GM18520 (cell line): ENCODE data around the gene ZNF771.

ENCODE experiments used
- ATAC-seq: cut with Tn5 transposase; IDR thresholded peaks from one replicate; pipeline ENCODE4 v1.9.1; 2021; ENCODE audit not compliant: unreplicated experiment

ZNF771 gene

DNA sequence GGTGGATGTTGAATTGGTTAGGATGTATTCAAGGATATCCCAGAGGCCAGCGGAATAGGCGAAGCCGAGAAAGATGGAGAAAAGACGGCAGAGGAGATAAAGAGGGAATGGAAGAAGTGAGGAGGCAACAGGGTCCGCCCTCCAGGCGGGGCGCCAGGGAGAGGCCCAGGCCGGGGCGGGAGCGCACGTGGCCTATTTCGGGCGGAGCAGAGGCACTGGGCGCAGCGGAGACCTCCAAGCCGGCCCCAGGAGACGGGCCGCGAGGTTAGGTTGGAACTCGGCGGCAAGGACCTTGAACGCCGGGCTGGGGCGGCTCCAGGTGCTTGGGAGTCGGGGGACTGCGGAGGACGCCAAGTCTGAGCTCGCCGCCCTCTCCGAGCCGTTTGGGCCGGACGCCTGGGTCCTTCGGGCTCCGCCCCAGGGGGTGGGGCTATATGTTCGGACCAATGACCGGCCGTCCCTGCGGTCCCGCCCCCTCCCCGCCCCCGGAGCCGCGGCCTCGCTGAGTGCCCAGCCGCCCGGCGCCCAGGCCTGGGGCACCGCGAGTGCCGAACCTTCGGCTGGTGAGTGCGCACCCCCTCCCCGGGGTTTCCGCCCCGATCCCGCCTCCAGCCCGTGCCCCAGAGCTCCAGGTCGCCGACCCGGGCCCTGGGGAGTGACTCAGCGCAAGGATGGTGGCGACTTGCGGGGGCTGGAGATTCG lies at the start of gene ZNF771:
Gene ZNF771 (plus strand): TSS at position 505 of the 702 bp plus-strand sequence. CDS start 448 bp downstream, outside the sequence.
- ATAC-seq = peak; percentile 75

DNA sequence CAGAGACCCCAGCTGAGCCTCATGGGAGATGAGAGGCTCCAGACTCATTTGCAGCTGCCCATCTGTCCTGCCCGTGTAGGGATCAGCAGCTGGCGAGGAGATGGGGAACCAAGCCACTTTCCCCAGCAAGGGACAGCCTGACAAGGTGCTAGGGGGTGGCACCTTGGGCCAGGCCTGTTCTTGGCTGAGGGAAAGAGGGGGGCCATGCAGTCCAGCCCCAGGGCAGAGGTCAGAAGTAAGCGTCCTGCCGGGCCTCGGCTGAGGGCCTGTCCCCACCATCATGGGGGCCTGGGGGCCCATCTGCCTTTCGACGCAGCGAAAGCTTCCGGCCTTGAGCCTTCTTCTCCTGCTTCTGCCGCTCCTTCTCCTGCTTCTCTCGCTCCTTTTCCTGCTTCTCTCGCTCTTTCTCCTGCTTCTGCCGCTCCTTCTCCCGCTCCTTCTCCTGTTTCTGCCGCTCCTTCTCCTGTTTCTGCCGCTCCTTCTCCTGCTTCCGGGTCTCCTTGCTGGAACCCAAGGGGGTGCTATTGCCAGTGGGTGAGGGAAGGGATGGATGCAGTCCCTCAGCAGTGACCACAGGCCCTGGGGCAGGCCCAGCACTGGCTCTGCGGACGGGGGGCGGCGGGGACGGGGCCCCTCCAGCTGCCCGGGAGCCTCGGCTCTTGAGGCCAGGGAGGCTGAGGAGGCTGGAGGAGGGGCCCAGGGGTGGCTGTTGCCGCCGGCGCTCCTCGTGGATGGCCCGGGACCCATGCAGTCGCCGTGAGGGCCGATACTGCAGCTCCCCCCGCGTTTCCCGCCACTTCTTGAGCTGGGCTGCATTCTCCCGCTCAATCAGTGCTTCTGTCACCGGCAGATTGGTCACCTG lies 49.5 kb upstream of the ZNF771 start:
- no peak for ATAC-seq

DNA sequence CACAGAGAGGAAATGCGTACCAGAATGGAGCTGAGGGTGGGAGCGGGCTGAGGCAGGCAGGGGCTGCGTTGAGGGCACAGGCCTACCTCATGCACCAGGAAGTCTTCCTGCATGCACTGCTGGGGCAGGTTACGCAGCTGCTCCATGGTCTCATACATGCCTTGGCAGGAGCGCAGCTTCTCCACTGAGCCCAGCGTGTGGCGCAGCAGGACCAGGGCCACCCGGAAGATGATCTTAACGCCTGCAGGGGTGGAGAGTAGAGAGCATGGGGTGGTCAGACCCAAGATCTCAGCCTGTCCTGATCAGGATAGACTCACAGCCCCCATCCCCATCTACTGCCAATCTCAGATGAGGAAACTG lies 48.8 kb upstream of the ZNF771 start:
- no peak for ATAC-seq

DNA sequence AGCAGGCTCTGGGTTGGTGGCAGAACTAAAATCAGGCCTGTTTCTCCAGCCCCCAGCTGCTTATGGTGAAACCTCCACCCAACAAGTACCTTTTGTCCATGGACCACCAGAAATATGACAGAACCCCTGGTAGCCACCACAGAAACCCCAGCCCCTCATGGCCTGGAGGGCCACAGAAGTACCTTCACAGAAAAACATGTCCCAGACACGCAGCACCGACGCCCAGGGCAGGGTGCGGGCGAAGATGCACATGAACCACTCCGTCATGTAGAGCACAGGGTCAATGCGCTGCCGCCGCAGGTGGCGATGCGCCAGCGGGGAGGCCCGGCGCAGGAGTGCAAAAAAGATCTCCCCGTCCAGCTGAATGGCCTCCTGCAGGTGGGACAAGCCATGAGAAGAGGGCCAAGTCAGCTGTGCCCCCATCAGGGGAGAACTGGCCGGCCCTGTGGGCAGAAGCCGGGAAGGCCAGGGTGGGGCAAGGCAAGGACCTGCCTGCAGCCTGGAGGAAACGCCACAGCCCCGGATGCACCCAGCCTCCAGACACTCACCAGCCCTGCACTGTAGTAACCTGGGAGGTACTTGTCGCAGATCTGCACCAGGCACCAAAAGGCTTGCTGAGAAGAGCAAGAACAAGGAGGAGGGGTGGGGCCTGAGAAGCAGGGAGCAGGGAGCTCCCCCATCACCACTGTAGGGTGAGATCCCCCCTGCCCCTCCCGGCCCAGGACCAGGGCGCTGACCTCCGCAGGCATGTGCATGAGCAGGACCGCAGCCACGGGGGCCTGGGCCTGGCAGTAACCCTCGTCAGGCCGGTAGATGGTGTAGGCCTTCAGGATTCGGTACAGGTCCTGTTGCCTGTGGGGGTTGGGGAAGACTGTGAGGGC lies 48.2 kb upstream of the ZNF771 start:
- no peak for ATAC-seq

DNA sequence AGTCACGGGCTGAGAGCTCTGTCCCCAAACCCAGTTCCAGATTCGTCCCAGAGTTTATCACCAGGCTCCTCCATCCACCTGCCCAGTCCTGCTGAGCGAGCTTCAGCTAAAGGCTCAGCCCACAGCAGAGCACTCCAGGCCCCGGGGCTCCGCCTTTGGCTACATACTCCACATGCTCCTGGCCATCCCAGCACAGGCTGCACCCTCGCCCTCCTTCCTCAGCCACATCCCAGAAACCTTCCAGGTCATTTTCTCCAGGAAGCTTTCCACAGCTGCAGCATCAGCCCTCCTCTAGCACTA lies 47.6 kb upstream of the ZNF771 start:
- ATAC-seq = no peak

DNA sequence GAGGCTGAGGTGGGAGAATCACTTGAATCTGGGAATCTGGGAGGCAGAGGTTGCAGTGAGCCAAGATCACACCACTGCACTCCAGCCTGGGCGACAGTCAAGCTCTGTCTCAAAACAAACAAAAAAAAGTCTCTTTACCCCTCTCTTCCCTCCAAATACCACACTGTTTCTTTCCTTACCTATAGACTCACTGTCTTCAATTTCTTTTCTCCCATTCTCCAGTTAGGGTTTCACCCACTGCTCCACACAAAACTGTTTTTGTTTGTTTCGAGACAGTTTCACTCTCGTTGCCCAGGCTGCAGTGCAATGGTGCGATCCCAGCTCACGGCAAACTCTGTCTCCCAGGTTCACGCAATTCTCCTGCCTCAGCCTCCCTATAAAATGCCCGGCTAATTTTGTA lies 46.2 kb upstream of the ZNF771 start:
- no peak for ATAC-seq

DNA sequence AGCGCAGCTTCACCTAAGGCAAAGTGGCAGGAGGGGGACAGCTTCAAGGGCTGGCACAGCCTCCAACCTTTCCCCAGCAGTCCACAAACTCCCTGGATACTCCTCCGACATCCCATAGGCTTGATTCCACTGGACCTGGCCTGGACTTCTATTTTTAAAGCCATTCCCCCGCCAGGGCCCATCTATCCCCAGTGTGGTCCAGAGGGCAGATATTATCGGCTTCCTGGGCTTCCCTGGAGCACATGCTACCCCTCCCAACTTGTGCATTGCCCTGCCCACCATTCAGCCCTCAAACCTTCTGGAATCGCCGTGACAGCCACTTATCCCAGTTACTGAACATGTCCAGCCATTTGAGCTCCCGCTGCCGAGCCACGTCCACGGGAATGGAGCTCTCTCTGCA lies 42.2 kb upstream of the ZNF771 start:
- no peak for ATAC-seq

DNA sequence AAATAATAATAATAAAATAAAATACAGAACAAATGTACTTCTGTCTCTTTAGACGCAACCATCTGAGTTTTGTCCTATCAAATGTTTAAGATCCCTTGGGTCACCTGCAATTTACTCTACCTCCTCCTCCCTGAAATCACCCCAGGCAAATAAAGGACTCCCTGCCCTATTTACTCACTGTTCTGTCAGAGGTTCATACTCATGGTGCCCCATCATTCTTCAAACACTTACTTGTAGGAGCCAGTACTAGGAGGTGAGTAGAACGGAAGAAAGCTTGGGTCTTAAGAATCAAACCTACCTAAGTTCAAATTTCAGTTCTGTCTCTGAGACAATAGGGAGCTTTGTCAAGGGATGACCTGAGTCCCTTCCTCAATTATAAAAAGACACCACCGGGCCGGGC lies 40.9 kb upstream of the ZNF771 start:
- no peak for ATAC-seq

DNA sequence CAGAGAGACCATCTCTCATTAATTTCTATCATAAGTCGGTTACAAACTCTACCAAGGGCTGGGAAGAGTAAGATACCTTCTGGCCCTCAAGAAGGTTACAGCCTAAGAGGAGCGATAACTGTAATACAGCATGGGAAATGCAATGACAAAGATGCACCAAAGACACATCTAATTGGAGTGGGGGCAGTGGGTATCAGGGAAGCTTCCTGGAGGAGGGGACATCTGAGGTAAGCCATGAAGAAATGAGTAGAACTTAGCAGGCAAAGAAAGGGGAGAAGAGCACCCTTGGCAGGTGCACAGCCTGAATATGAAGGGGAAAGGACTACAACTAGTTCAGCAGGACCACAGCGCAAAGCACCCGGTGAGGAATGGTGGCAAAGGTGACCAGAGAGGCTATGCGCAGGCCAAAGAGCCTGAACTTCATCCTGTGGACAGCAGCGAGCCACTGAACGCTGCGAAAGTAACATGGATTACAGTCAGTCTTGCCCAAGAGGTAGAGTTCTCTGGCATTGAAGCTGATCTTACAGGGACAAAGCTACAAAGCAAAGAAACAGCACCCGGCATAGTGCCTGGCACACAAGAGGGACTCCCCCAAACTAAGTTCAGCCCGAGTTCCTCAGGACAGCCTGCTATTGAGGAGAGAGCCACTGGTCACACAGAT lies 39.9 kb upstream of the ZNF771 start:
- ATAC-seq = no peak

DNA sequence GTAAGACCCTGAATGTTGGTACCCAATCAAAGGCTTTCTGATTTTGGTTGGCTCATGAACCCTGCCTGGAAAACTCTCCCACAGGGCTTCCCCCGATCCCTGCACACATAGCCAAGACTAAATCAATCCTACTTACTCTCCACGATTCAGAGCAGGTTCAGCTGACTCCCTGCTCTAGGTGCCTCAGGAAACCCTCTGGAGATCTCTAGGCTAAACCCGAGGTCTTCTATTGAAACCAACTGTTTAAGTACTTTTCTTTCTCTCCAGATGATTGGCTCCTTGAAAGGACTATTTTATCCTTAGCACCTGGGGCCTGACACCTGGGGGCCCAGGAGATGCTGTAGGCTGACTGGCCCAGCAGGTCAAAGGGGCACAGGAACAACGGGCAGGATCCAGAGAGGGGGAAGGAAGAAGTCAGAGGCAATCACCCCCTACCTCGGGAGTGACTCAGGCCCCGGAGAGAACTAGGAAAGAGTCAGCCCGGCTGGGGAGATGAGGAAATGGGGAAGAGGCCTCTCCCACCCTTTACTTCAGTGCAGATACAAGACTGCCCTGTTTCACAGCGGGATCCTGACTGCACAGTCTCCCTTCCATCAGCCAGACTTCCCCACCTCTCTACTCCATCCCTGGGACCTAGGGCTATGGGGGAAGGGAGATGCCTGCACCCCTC lies 39.1 kb upstream of the ZNF771 start:
- ATAC-seq = no peak

DNA sequence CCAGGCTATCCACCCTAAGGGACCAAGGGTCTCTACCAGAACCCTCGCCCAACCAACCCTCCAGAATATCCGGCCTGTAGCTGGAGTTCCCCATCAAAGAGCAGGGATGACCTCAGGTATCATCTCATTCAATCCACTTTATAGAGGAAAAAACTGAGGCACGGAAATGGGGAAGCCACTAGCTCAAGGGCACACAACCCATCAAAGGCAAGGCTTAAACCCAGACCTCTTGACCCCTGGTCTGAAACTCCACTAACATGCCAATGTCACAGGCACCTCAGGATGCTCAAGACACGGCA lies 38.7 kb upstream of the ZNF771 start:
- no peak for ATAC-seq

DNA sequence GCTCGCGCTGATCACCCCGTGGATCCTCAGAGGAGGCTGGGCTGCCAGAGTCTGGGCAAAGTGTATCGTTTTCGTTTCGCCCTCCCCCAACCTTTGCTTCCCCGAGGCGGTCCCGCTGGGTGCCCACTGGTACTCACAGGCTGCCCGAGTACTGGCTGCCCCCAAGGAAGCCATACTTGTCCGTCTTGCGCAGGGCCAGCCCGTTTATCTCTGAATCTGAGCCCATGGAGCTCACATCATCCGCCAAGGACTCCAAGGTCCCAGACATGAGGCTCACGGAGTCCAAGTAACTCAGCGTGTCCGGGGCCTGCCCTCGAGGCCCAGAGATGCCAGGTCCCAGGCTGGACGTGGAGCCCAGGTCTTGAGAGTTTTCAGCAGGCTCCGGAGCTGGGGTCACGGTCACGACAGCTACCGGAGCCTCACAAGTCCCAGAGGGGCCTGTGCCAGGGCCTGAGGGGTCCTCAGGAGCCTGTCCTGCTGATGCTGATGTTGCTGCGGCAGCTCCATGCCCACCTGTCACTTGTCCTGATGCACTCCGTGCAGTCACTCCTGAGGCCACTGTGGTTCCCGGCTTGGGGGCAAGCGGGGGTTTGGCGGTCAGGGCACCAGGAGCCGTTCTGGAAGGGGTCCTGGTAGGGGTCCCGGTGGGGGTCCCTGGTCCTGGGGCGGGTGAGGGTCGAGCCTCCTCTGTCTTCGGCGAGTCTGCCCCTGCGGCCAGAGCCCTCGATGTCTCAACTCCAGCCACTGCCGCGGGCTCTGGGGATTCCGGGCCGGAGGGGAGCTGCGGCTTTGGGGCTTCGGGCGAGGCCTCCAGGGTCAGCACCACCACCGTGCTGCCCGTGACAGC lies 38.1 kb upstream of the ZNF771 start:
- no peak for ATAC-seq

DNA sequence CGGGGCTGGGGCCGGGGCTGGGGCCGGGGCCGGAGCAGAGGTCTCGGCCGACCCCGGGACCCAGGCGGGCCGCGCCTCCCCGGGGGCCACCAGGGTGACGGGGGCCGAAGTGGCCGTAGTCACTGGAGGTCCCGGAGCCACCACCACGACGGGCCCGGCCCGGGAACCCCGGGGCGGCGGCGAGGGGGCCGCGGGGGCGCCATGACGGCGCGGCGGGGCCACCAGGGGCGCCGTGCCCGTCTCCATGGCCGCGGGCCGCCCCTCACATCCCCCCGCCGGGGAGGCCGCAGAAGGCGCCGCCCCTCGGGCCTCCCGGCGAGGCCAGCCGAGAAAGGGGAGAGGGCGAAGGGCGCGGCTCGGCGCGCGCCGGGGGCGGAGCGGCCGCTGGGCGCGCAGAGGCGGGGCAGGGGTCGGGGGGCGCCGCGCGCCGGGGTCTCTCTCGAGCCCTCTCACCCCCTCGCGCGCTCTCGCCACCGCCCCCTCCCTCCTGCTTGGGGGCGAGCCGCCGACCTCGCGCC lies 37.4 kb upstream of the ZNF771 start:
- ATAC-seq = peak; percentile 6

DNA sequence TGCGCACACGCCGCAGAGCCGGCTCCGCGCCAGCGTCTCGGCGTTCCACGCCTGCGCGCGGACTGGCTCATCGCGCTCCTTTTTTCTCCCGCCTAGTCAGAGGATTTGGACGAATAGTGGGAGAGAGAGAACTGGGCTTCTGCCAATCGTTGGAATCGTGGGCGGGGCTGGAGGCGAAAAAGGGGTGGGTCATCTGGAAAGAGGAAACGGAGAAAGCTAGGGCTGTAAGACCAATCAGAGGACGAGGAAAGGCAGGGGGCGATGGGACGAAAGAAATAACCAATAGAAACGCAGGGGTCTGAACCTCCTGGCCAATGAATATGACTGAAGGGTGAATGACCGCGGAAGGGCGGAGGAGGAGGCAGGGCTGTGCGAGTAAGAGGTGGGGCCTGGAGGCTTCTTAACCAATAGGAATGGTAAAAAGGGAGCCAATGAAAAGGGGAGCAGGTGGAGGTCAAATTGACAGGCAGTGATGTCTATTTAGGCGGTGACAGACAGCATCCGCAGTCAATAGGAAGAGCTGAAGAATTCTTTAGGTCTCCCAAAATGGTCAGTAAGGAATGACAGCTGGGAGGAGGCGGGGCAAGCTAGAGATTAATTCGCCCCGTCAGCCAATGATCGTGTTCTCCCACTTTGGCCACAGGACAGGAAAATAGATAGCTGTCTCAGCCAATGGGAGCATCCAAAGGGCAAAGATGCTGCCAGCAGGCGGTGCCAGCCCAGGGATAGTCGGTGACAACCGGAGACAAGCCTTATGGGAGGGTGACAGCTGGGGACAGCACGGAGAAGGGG lies 36.8 kb upstream of the ZNF771 start, which contains the start of gene TBC1D10B:
Gene TBC1D10B (minus strand): TSS at position 39 of the 792 bp plus-strand sequence. CDS start 311 bp downstream, outside the sequence.
- ATAC-seq = peak; percentile 70

DNA sequence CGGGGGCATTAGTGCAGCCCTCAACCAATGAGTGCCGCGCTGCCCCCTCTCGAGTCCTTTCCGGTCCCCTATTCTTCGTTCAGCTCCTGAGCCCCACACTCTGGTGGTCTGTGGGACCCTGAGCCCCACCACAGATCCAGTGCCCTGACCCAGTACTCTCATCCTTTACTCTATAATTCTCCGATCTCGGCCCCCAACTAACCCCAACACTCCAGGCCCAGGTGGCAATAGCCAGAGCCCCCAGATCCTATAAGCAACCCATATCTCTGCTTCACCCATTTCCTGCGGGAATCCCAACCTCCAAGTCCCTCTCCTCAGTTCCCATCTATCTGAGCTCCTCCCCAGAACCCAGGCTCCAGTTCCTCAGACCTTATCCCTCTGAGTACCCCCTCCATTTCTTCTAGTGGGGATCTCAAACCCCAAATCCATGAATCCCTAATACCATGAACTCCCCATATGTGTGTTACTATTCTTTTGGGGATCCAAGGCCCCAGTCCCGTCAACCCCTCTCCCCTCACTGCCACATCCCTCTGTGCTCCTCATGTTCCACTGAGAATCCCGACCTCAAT lies 36.1 kb upstream of the ZNF771 start:
- no peak for ATAC-seq

DNA sequence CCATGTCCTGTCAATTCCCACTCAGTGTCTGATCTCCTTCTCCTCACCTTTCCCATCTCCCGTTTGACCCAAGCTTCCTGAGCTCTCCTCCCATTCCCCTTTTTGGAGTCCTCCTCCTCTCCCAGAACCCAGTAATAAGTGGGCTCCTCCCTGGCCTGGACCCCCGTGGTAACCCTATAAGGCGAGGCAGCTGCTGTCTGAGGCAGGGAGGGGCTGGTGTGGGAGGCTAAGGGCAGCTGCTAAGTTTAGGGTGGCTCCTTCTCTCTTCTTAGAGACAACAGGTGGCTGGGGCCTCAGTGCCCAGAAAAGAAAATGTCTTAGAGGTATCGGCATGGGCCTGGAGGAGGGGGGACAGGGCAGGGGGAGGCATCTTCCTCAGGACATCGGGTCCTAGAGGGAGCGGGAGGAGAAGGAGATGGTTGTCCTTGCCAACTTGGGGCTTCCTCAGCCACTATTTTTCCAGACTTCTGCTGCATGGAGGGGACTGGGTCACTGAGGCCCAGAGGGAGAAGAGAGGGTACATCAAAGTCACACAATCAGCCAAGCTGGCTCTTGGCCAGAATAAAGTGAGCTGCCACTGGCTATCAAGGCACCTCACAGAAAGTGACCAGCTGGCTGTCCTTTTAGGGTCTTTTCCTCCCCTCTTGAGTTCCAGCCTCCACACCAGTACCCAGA lies 35.2 kb upstream of the ZNF771 start:
- no peak for ATAC-seq

DNA sequence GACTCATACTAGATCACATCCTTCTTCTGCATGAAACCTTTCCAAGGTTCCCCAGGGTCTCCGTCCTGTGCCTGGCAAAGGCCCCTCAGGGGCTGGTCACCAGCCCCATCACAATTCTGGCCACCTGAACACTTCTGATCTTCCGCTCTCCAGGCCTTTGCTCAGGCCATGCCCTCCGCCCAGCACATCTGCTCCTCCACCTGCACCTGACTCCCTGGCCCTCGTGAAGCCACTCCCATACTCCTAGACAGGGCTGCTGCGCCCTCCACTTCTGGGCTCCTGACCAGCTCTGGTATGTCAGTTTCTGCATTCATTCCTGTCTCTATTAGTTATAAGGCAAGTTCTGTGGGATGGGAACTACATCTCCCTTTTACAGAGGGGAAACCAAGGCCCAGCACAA lies 34.7 kb upstream of the ZNF771 start:
- ATAC-seq = no peak

DNA sequence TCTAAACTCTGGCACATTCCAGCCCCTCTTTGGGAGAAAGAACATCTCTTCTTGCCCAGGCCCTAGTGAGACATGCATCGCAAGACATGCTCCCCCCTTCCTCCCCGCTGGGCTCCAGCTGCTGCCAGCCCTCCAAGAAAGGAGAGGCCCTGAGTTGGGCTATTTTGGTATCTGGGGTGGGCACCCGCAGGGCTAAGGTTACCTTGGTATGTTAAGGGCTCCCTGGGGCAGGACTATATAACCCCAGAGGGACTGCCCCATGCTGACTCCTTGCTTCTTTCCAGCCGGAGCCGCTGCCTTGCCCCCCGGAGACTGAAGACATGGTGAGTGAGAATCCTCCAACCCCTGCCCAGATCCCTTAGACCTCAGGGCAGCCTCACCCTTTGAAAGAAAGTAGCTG lies 32.9 kb upstream of the ZNF771 start, which contains the start of gene MYL11:
Gene MYL11 (plus strand): TSS at position 265 of the 400 bp plus-strand sequence. CDS start 56 bp downstream, at position 321.
- ATAC-seq = no peak
